HUDEP-2 (cell line): ENCODE results near the gene PVR.
A peak's percentile ranks its signal among the peaks of the same experiment; 100 is the strongest.
"Not testable (repeated sequence)": the region's sequence is repeated elsewhere in the genome, so short reads cannot be mapped to it uniquely, and the experiment has no call there.

ENCODE experiments used
- DNase-seq, 76 experiments: peaks; one replicate each; lab custom pipeline; 2025; ENCODE audit not compliant: unreplicated experiment in 76 of 76; lab: John Stamatoyannopoulos, UW

The PVR gene

DNA sequence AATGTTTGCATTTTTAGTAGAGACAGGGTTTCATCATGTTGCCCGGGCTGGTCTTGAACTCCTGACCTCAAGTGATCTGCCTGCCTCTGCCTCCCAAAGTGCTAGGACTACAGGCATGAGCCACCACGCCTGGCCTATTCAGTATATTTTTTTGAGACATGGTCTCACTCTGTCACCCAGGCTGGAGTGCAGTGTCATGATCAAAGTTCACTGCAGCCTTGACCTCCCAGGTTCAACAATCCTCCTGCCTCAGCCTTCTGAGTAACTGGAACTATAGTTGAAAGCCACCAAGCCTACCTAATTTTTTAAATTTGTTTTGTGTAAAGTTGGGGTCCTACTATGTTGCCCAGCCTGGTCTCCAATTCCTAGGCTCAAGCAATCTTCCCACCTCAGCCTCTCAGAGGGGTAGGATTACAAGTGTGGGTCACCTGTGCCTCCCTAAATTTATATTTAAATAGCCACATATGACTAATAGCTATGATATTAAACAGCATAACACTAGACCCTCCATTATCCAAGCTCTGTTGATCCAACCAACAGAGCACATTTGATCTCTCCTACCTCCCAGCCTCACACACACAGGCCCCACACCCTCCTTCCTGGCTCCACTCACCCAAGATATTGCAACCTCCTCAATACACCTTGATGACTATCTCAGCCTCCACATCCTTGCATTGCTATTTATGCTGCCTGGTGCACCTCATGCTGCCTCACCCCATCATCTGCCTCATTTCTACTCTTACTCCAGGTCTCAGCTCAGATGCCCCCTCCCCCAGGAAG is 25.5 kb downstream of the PVR start:
- DNase-seq, result no peak

DNA sequence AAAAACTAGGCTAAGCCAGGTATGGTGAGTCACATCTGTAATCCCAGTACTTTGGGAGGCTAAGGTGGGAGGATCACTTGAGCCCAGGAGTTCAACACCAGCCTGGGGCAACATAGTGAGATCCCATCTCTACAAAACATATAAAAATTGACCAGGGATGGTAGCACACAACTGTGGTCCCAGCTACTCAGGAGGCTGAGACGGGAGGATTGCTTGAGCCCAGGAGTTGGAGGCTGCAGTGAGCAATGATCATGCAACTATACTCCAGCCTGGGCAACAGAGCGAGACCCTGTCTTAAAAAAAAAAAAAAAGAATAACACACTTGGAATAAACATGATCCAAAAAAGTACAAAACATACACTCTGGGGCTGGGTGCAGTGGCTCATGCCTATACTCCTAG is 26.3 kb downstream of the PVR start:
- not testable (repeated sequence) for DNase-seq

DNA sequence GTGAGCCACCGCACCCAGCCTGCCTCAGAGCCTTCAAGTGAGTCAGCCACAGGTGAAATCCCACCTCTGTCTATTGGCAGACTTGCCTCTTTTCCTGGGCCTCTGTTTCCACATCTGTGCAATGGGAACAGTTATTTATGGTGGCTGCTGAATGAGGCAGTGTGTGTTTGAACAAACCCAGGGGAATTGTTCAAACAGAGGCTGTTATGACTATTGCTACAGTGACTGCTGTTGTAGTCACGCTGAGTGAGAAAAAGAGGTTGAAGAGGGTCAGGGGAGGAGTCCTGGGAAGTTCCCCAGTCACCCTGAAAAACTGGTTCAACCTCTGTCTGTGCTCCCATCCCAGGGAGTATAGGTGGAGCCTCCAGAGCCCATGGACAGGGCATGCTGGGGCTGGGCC is 27.7 kb downstream of the PVR start, which contains the start of gene CEACAM19:
Gene CEACAM19 (plus strand): TSS at position 83 of the 400 bp plus-strand sequence. CDS start 450 bp downstream, outside the sequence.
- no peak for DNase-seq

DNA sequence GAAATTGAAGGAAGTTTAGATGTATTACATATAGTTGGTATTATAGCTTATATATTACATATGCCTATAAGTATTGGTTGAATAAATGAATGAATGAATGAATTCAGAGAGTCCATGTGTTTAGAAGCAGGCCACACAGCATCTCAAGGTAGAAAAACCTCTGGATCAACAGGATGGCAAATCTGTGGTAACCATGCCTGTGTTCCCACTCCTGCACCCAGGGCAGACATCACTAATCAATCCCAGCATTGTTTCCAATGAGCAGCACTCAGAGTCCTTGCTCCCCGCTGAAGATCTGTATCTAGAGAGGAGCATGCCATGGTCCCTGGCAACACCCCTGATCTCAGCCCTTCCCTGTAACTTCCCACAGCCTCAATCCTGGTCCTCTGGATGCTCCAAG is 28.5 kb downstream of the PVR start:
- no peak for DNase-seq

DNA sequence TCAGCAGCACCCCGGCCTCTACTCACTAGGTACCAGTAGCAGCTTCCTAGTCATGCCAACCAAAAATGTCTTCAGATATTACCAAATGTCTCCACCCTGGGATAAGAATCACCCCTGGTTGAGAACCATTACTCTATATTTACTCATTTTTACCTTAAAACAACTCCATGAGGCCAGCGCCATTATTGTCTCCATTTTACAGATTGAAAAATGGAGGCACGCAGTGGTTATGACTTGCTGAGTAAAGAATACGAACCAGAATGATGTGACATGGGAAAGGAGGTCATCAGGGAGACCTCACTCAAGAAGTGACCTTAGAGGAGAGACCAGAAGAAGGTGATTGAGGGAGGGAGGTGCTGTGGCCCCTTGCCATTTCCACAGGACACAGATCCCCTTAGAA is 29.8 kb downstream of the PVR start:
- DNase-seq, result no peak

DNA sequence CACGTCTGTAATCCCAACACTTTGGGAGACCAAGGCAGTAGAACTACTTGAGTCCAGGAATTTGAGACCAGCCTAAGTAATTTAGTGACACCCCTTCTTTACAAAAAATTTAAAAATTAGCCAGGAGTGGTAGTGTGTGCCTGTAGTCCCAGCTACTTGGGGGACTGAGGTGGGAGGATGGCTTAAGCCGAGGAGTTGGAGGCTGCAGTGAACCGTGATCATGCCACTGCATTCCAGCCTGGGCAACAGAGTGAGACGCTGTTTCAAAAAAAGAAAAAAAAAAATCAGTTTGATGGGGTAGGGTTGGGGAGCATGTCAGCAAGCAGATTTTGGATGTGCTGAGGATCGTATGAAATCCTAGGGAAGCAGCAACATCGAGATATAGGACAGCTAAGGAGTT is 31.8 kb downstream of the PVR start:
- no peak for DNase-seq

DNA sequence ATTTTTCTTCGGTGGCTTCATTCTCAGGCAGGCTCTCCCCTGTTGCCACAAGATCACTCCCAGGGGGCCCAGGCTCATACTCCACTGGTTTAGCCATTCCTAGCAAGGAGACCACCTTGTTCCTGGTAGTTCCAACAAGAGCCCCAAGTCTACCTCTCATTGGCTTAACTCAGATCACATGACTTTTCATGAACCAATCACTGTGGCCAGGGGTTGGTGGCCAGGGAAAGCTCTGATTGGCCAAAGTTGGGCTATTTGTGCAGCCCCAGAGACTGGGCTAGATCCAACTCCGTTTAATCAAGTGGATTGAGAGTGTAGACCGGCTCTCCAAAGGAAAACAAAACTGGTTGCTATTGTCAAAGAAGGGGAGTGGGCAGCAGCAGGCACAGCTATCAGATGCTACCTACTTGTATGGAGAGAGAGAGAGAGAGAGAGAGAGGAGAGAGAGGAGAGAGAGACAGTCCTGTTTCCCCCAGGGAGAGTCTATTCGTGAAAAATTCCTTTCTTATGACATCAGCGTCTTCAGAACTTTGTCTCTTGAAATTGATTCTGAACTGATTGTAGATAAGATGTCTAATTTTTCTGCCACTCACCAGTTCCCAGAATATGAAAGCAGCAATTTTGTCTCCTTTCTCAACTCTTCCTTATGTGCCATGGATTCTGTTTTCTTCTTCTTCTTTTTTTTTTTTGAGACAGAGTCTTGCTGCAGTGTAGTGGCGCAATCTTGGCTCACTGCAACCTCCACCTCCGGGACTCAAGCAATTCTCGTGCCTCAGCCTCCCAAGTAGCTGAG is 33.5 kb downstream of the PVR start:
- DNase-seq, result no peak

DNA sequence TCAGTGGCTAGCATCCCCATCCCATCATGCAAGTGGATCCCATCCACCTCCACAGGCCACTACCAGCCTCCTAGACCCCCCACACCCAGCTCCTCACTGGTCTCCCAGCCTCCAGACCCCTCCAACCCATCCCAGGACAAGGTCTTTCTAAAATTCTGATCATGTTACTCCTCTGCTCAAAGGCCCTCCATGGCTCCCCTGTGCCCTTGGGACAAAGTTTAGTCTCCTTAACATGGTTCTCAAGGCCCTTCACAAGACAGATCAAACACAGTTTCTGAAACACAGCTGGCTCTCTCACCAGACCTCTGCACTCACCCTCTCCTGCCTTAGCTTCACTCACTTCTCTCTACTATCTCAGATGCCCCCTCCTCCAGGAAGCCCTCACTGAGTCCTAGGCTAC is 36.8 kb downstream of the PVR start:
- no peak for DNase-seq

DNA sequence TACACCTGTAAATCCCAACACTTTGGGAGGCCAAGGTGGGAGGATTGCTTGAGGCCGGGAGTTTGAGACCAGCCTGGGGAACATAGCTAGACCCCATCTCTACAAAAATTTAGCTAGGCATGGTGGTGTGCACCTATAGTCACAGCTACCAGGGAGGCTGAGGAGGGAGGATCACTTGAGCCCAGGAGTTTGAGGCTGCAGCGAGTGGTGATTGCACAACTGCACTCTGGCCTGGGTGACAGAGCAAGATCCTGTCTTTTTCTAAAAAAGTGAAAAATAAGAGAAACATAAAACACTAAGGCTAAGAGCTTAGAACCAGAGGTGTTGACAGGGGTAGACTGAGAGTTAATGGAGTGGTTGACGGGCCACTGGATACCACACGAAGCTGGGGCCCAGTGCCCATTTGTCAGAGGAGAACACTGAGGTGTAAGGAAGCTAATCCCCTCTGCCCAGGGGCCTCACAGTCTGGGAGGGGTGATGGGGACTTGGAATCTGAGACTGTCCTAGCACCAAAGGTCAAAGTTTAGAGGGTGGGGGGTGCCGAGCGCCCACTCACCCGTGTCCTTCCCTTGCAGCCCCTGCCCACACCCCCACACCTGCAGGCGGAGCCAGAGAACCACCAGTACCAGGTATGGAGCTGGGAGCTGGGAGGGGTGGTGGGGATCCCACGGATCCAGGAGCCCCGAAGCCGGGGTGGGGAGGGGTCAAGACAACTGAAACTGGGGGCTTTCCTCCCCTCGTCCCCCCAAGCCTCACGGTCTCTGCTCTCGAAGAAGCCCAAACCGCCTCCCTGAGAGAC is 38.5 kb downstream of the PVR start:
- DNase-seq, result no peak

DNA sequence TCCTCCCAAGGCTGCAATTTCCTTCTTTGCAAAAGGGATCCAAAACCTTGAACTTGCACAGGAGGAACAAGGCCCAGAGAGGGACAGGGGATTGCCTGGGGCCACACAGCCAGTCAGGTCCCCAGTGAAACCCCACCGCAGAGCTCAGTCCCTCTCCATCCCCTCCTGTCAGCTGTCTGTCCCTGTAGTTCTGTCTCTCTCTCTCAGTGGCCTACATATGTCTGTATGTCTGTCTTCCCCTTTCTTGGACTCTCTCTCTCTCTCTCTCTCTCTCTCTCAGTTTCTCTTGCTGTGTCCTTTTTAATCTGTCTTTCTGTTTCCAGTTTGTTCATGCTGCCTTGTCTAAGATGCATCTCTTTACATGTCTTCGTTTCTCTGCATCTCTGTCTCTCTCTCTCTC is 39.1 kb downstream of the PVR start:
- no peak for DNase-seq

DNA sequence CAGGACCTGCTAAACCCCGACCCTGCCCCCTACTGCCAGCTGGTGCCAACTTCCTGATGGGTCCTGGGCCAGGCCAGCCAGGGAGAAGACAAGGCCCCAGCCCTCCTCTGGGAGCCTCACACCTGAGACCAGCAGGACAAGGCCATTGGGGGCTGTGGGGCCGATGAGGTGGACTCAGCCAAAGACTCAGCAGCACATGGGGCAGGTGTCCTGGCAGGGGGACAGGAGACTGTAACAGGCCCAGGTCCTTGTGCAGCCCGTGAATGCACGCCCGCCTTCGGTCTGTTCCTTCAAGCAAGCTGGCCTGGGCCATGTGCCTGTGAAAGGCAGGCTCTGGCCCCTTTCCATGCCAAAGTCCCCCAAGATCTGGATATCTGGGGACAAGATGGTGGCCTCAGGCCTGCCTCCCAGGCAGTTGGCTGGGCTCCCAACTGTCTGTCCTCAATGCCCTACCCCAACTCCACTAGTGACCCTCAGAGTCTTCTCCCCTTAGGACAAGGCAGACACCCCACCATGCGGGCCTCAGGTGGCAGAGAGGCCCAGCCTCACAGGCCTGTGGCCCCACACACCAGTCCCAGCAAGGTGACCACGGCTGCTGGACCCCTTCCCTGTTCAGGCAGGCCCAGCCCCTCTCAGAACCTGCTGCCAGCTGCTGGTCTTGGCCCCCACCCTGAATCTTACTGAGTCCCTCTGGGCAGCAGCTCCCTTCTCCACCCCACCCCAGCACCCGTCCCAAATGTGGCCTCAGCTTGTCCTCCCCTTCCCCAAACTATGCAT is 39.9 kb downstream of the PVR start:
- no peak for DNase-seq

DNA sequence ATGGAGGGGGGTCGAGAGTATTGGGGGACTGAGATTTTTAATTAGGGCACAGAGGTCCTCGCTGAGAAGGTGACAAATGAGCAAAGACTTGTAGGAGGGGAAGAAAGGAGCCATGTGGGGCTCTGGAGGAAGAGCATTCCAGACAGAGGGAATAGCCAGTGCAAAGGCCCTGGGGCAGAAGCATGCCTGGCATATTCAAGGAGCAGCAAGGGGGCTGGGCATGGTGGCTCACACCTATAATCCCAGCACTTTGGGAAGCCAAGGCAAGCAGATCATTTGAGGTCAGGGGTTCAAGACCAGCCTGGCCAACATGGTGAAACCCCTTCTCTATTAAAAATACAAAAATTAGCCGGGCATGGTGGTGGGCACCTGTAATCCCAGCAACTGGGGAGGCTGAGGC is 40.7 kb downstream of the PVR start:
- not testable (repeated sequence) for DNase-seq

DNA sequence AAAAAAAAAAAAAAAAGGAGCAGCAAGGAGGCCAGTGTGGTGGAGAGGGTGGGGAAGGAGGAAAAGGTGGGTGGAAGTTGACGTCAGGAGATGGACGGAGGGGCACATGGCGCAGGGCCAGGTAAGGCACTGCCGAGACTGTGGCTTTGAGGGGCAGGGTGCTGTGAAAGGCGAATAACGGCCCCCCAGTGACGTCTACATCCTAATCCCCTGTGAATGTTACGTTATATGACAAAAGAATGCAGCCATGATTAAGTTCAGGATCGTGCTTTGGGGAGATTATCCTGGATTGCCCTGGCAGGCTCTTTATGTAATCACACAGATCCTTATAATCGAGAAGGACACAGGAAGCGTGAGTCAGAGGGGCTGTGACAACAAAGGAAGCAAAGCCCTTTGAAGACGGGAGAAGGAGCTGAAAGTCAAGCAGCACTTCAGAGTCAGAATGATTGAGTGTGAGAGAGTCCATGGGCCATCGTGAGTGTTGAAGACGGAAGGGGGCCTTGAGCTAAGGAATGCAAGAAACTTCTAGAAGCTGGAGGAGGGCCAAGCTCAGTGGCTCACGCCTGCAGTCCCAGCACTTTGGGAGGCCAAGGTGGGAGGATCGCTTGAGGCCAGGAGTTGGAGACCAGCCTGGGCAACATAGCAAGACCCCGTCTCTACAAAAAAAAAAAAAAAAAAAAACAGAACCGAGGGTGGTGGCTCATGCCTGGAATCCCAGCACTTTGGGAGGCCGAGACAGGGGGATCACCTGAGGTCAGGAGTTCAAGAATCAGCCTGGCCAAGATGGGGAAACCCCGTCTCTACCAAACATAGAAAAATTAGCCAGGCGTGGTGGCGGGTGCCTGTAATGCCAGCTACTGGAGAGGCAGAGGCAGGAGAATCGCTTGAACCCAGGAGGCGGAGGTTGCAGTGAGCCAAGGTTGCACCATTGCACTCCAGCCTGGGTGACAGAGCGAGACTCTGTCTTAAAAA is 41.5 kb downstream of the PVR start:
- no peak for DNase-seq

DNA sequence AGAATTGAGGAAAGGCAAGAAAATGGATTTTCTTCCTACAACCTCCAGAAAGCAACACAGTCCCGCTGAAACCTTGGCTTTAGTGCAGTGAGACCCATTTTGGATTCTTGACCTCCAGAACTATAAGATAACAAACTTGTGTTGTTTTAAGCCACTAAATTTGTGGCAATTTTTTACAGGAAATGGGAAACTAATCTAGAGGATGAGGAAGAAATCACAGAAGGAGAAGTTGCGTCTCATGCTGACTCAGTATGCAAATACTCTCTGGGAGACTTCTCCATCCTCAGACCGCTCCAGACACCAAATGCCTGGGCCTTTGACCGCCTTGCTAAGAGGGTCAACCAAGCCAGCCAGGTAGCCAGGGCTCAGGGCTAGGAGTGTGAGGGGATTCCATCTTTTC is 42.2 kb downstream of the PVR start:
- no peak for DNase-seq

DNA sequence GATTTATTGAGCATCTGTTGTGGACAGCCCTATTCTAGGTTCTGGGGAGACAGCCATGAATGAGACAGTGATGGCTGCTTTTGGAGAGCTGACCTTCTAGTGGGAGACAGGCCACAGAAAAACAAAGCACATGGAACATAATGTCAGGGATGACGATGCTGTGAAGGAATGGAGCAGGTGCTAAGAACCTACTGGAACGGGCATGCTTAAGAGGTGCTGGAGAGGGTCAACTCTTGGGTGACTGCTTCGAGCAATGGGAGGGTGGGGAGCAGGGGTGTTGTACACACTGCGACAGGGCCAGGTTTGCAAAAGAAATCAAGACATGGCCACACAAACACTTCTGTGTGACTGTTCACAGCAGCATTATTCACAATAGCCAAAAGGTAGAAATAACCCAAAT is 43.2 kb downstream of the PVR start:
- DNase-seq, result no peak

DNA sequence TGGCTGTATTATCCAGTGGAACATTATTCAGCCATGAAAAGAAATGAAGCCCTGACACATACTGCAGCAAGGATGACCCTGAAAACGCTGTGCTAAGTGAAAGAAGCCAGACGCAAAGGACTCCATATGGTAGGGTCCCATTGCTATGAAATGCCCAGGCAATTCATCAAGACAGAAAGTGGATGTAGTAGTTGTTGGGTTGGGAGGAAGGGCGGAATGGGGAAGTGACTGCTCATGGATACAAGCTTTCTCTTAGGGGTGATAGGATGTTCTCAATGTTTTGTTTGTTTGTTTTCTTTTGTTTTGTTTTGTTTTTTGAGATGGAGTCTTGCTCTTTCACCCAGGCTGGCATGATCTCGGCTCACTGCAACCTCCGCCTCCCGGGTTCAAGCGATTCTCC is 44.2 kb downstream of the PVR start:
- DNase-seq, result no peak

DNA sequence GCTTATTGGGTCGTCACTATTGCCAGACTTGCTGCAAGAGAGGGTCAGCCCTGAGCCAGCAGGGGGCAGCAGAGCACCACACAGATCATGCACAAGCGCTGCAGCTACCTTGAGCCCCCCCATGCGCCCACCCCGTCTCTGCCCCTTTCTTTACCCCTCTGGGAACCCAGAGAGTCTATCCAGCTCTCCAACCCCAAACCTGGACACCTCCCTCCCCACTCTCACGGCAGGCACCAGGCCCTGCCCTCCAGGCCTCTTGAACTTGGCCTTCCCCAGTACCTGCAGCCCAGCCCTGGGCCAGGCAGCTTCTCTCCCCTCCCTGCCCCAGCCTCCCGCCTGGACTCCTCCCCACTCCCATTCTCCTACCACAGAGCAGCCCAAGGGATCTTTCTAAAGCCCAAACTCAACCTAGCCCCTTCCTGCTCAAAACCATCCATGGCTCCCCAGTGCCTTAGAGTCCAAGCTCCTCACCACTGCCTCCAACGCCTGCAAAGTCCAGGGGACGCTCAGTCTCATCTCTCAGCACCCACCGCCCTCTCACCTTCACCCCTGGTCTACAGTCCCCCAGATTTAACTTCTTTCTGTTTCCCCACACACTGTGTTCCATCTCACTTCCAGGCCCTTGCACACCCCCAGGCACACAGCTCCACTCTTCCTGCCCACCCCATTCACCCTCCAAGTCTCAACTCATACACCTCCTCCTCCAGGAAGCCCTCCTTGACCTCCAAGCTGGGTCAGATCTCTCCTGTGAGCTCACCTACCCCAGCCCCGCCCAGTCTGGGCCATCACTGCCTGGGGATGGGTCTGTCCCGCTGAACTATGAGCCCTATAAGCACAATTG is 45.8 kb downstream of the PVR start:
- peak in 59 of 76 experiments; percentile 7 to 80 (median 58) for DNase-seq

DNA sequence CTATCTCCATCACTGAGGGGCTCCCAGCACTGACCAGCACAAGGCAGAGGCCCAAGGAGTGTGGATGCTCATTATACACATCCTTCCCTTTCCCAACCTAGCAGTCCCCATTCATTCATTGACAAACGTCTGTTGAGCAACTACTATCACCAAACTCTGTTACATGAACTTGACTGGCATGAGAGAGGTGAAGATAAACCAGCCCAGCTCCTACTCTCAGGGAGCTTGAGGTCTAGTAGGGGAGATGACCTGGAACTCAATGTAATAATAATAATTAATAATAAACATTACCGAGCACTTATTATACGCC is 46.4 kb downstream of the PVR start:
- DNase-seq, result no peak

DNA sequence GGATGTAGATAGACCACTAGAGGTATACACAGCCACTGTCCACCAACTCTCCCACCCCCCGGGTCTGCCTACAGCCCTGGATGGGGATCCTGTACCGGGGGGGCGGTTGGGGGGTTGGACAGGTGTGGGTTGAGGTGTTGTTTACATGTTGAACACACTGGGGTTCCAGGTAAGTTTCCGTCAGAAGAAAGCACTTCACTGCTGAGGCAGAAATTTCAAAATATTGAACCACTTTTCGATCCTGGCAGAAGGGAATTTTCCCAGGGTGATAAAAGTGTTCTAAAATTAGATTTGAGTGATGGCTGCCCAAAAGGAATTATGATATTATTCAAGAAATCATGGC is 48.6 kb downstream of the PVR start:
- DNase-seq, result no peak
